ENCODE measurements around the gene RNF146. TPM values are rescaled to one million over a fixed set of nuclear protein-coding genes. Genes with fewer than 3 reads are reported as not detected.

RNF146 gene
- polyA plus RNA-seq, 1 donor from 2014 or later: 244 TPM

- H3K27me3 ChIP-seq (ENCODE audit: insufficient read depth, low read depth, low read length): no peaks in the 10 kb centered on the region
- no peak overlapping the region for H3K4me3 ChIP-seq (ENCODE audit: low read length)
- no peaks in the 10 kb centered on the region for H3K9me3 ChIP-seq (ENCODE audit: low read length)
- H3K27ac ChIP-seq (ENCODE audit: low read length): no peak overlapping the region
- H3K79me2 ChIP-seq (replicated peaks; ENCODE audit: insufficient read depth, low read length): no peaks in the 10 kb centered on the region
- no peaks in the 10 kb centered on the region for H3K36me3 ChIP-seq (ENCODE audit: insufficient read depth, low read length)
- no peaks in the 10 kb centered on the region for H3K9me2 ChIP-seq (ENCODE audit: insufficient read depth, low read length)
- H2AFZ ChIP-seq (ENCODE audit: low read depth, low read length): no peak overlapping the region
- H4K20me1 ChIP-seq (ENCODE audit: insufficient read depth): no peaks in the 10 kb centered on the region
- H3K4me2 ChIP-seq (ENCODE audit: low read length): no peak overlapping the region
- no peak overlapping the region for H3K9ac ChIP-seq (ENCODE audit: low read length)
- TF ChIP-seq TAF1 (IDR thresholded peaks at IDR 0.05; ENCODE audit: low read depth) (no peak), RAD21 (conservative IDR thresholded peaks at IDR 0.05) (no peak), CTCF (IDR thresholded peaks at IDR 0.05; ENCODE audit: poor library complexity, severe bottlenecking) (no peak), EP300 (conservative IDR thresholded peaks at IDR 0.05; ENCODE audit: poor library complexity, severe bottlenecking) (no peak), MXI1 (conservative IDR thresholded peaks at IDR 0.05; ENCODE audit: poor library complexity, severe bottlenecking) (no peak), REST (IDR thresholded peaks at IDR 0.05; ENCODE audit: borderline replicate concordance) (no peak), POLR2AphosphoS5 (IDR thresholded peaks at IDR 0.05) (no peak), SMC3 (conservative IDR thresholded peaks at IDR 0.05; ENCODE audit: poor library complexity) (no peak), EZH2 (IDR thresholded peaks at IDR 0.05; ENCODE audit: borderline replicate concordance, insufficient read depth, low read length, poor library complexity, severe bottlenecking) (no peak)
- H3F3A ChIP-seq (ENCODE audit: insufficient read depth, low read length, poor library complexity, severe bottlenecking): no peaks in the 10 kb centered on the region
Measured at GRCh38 chr6:127255286-127255685, 11.4 kb upstream of the RNF146 start.

GRCh38 chr6:127262896-127263295, 3.8 kb upstream of the RNF146 start:
- TF ChIP-seq CTCF (IDR thresholded peaks at IDR 0.05; ENCODE audit: poor library complexity, severe bottlenecking) (no peak), EP300 (conservative IDR thresholded peaks at IDR 0.05; ENCODE audit: poor library complexity, severe bottlenecking) (no peak), MXI1 (conservative IDR thresholded peaks at IDR 0.05; ENCODE audit: poor library complexity, severe bottlenecking) (no peak), REST (IDR thresholded peaks at IDR 0.05; ENCODE audit: borderline replicate concordance) (no peak), SMC3 (conservative IDR thresholded peaks at IDR 0.05; ENCODE audit: poor library complexity) (no peak), EZH2 (IDR thresholded peaks at IDR 0.05; ENCODE audit: borderline replicate concordance, insufficient read depth, low read length, poor library complexity, severe bottlenecking) (no peak), TAF1 (IDR thresholded peaks at IDR 0.05; ENCODE audit: low read depth) (no peak), RAD21 (conservative IDR thresholded peaks at IDR 0.05) (no peak), POLR2AphosphoS5 (IDR thresholded peaks at IDR 0.05) (no peak)
- Histone ChIP-seq H3K9ac (ENCODE audit: low read length) (no peak overlapping the region), H3K9me2 (ENCODE audit: insufficient read depth, low read length) (no peaks in the 10 kb centered on the region), H3K36me3 (ENCODE audit: insufficient read depth, low read length) (no peaks in the 10 kb centered on the region), H3K4me3 (ENCODE audit: low read length) (no peak overlapping the region), H3K27me3 (ENCODE audit: insufficient read depth, low read depth, low read length) (no peaks in the 10 kb centered on the region), H3K9me3 (ENCODE audit: low read length) (no peaks in the 10 kb centered on the region), H4K20me1 (ENCODE audit: insufficient read depth) (no peaks in the 10 kb centered on the region), H3K79me2 (replicated peaks; ENCODE audit: insufficient read depth, low read length) (peaks cover 8% of the 10 kb centered on the region), H3K27ac (ENCODE audit: low read length) (no peak overlapping the region), H3F3A (ENCODE audit: insufficient read depth, low read length, poor library complexity, severe bottlenecking) (no peaks in the 10 kb centered on the region), H3K4me2 (ENCODE audit: low read length) (no peak overlapping the region), H2AFZ (ENCODE audit: low read depth, low read length) (no peak overlapping the region)
